GM18517 (cell line): Measurements from ENCODE around the gene GGCX.
A peak's percentile ranks its signal among the peaks of the same experiment; 100 is the strongest.

Source experiments
- ATAC-seq: cut with Tn5 transposase; IDR thresholded peaks from one replicate; pipeline ENCODE4 v1.9.1; 2021; ENCODE audit warnings: mild to moderate bottlenecking, moderate library complexity; ENCODE audit not compliant: unreplicated experiment

The GGCX gene

DNA sequence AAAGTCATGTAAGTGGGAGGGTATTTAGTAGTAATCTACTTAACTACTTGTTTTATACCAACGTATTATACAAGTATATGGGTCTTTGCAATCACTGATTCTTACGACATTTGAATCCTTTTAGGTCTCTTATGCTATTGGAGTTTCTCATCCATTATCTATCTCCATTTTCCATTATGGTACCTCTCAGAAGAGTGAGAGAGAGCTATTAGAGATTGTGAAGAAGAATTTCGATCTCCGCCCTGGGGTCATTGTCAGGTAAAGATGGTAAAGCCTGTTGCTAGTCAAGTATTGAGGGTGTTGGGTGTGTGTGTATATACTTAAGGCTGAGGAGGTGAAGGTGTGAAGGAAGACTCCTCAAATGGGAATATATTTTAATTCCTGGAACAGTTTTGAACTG, 18.5 kb downstream of the GGCX start:
- no peak for ATAC-seq

DNA sequence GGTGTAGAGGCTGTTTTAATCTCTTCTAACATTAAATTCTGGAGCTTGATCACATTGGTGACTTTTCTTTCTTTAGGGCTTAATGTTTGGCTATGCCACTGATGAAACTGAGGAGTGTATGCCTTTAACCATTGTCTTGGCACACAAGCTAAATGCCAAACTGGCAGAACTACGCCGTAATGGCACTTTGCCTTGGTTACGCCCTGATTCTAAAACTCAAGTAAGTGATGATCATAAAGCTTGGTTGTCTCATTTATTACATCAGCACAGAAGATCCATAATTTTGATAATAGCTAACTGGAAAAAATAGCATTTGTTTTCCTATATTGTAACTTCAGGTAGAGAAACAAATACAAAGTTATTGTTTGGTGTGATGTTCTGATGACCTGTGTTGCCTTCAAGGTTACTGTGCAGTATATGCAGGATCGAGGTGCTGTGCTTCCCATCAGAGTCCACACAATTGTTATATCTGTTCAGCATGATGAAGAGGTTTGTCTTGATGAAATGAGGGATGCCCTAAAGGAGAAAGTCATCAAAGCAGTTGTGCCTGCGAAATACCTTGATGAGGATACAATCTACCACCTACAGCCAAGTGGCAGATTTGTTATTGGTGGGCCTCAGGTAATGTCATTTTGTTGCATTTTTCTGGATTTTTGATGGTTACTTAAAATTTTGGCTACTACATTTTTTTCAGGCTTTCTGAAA, 19.4 kb downstream of the GGCX start:
- ATAC-seq: no peak

DNA sequence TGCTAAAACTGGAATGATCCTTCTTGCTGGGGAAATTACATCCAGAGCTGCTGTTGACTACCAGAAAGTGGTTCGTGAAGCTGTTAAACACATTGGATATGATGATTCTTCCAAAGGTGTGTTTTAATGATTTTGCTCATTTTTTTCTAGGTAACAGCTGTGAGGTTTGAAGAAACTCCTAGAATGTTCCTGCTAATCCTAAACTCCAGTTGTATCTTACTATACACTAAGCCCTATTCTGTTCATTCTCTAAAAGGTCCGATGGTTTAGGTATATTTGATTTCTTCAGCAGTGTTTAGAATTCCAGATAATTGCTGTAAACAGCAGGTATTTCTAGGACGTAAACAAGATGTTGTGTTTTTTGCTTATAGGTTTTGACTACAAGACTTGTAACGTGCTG, 20.0 kb downstream of the GGCX start:
- no peak for ATAC-seq

DNA sequence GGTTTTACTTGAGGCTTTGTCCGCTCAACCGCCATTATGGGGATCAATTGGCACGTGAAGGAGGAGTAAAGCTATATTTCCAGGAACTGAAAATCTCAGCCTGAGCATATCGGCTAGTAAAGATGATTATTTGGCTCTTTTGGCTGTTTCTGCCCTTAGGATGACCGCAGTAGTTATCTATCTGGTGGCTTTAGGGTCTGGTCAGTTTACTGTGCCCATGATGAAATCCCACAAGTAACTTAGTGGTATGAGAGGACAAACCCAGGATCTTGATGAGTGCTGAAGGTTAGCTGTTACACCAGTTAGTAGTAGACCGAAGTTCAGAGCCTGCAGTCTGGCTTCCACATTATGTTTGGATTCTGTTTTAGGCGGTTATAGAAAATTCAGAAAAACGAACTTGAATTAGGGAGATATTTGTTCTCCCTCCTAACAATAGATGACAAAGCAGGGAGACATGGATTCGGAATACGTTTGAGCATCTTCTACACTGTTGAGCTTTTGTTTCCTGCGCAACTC, 21.1 kb downstream of the GGCX start:
- ATAC-seq: no peak

GRCh38 chr2:85539361-85540132, 21.7 kb downstream of the GGCX start:
- peak; percentile 25 for ATAC-seq

DNA sequence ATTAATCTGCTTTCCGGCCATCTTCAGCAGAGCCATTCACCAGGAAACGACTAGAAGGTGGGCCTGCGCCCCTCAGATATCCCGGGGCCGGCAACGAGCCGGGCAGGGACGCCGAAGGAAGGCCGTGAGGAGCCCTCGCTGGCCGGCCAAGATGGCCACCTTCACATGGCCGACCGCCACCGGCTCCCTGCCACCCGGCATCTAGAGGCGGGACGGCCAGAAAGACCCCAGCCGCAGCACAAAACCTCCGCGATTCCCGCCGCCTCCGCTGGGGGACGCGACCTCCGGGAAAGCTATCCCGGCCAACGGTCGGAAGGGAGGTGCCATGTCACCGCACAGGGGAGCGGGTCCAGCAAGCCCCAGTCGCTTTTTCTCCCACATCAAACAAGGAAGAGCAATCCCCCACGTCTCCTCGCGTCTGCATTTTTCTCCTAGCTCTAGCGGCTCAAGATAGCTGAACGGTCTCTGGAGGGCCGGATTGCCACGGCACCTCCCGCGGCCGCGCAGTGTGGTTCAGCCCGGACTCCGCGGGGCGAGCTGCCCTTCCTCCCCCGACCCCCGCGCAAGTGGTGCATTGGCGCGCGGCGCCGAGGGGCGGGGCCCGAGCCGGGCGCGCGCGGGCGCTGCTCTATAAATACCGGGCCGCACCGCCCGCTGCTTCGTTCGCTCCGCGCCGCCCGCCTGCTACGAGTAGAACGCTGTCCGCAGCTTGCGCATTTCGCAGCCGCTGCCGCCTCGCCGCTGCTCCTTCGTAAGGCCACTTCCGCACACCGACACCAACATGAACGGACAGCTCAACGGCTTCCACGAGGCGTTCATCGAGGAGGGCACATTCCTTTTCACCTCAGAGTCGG, 22.6 kb downstream of the GGCX start, which contains the start of gene MAT2A:
TSS of gene MAT2A (plus strand) at position 662 of the 854 bp plus-strand sequence. CDS start at position 782, 120 bp downstream.
- ATAC-seq: peak; percentile 70

- no peak for ATAC-seq
Observed at GRCh38 chr2:85537600-85538506, 23.4 kb downstream of the GGCX start.

GRCh38 chr2:85536479-85536878, 24.8 kb downstream of the GGCX start:
- ATAC-seq: no peak

DNA sequence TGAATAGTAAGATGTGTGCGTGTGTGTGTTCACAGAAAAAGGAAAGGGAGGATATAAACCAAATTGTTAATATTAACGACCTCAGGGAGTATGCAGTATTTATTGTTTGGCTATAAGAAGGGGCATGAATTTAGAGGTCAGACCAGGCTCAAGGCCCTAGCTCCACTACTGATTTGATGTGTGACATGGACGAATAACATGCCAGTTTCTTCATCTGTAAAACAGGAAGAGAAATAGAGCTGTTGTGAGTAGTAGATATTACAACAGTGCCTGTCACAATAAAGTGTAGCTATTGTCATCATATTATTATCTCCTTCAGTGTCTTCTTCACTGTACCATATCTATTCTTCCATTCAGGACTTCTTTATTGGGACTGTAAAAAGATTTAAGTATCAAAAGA, 26.4 kb downstream of the GGCX start:
- no peak for ATAC-seq

DNA sequence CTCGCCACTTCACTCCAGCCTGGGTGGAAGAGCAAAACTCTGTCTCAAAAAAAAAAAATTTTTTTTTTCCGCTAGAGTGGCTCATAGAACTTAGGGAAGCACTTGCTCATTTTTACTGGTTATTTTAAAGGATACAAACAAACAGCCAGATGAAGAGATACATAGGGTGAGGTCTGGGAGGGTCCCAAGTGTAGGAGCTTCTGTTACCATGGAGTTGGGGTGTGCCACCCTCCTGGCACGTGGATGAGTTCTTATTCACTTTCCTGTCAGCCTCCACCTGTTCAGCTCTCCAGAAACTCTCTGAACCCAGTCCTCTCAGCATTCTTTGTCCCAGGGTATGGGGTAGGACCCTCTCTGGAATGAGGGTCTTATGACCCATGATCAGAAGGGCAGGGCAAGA, 27.2 kb downstream of the GGCX start:
- no peak for ATAC-seq

DNA sequence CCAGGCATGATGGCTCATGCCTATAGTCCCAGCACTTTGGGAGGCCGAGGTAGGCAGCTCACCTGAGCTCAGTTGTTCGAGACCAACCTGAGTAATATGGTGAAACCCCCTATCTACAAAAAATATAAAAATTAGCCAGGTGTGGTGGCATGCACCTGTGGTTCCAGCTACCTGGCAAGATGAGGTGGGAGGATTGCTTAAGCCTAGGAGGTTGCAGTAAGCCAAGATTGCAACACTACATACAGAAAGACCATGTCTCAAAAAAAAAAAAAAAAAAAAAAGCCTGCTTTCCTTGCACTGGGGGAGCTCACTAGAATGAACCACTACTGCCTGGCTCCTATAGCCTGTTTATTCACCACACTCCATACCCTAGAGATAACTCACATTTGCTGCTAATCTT, 29.7 kb downstream of the GGCX start:
- ATAC-seq: no peak

GRCh38 chr2:85529809-85530208, 31.5 kb downstream of the GGCX start:
- ATAC-seq: no peak

GRCh38 chr2:85528355-85528754, 32.9 kb downstream of the GGCX start:
- ATAC-seq: no peak

DNA sequence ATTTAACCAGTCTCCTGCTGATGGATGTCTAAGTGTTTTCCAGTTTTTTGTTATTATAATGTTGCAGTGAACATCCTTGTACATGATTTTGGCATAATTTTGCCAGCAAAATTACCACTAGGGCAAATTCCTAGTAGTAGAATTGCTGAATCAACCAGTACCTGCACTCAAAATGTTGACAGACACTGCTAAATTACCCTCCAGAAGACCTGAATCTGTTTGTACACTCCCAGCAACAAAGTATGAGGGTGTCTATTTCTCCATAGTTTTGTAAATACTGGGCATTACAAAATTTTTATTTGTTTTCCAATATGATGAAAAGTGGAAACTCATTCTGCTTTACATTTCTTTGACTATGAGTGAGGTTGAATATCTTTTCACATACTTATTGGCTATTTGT, 33.5 kb downstream of the GGCX start:
- no peak for ATAC-seq

DNA sequence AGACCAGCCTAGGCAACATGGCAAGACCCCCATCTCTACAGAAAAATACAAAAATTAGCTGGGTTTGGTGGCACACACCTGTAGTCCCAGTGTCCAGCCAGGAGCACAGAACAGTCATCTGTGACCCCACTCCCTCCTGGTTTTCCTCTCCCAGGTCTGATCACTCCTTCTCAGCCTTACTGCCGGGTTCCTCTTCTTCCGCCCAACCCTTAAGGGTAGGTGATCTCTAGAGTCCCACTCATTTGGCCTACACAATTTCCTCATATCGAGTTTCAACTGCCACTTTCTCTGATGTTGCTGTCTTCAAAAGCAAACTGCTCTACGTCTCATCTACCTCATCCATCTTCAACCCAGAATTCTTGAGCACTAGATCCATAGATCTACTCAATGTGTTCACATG, 35.7 kb downstream of the GGCX start:
- ATAC-seq: no peak

- no peak for ATAC-seq
Observed at GRCh38 chr2:85525029-85525428, 36.3 kb downstream of the GGCX start.

GRCh38 chr2:85524336-85524908, 36.9 kb downstream of the GGCX start:
- ATAC-seq: no peak

GRCh38 chr2:85523903-85524335, 37.4 kb downstream of the GGCX start:
- no peak for ATAC-seq

GRCh38 chr2:85523062-85523902, 38.0 kb downstream of the GGCX start:
- ATAC-seq: no peak
